Kidney epithelial cell (primary cell): Measurements from ENCODE around the gene ATXN7L3. TPM values are rescaled to one million over a fixed set of nuclear protein-coding genes. Genes with fewer than 3 reads are reported as not detected.

ENCODE experiments used
- DNase-seq: peaks from one replicate; pipeline ENCODE4 v3.0.0-alpha.2; 2010; ENCODE audit warnings: low read depth
- H3K27me3 ChIP-seq: 2 replicates; pipeline ENCODE4 v1.6.0; 2011; ENCODE audit warnings: low read length; ENCODE audit not compliant: control insufficient read depth, insufficient read depth
- H3K36me3 ChIP-seq: 2 replicates; pipeline ENCODE4 v1.5.1; 2011; ENCODE audit warnings: low read length; ENCODE audit not compliant: control insufficient read depth, insufficient read depth
- H3K4me3 ChIP-seq: 2 replicates; pipeline ENCODE4 v1.5.1; 2011; ENCODE audit warnings: low read depth, mild to moderate bottlenecking, control low read depth, low read length
- CTCF ChIP-seq: IDR thresholded peaks from 2 replicates; pipeline ENCODE4 v1.5.1; 2011; ENCODE audit warnings: mild to moderate bottlenecking, moderate library complexity, low read length, control low read depth, inconsistent platforms; ENCODE audit not compliant: insufficient read depth, poor library complexity, severe bottlenecking
- total RNA-seq: library from RNA; depleted of rRNA; stranded (reverse); fragments of >200 nt; gene quantifications from 2 replicates; pipeline ENCODE4 v1.2.3, GENCODE V29; 2015

The ATXN7L3 gene
- total RNA-seq, 1 donor from 2014 or later: 50.8 TPM

- Histone ChIP-seq H3K36me3 (peaks cover 11% of the 10 kb centered on the region), H3K4me3 (no peak overlapping the region), H3K27me3 (no peaks in the 10 kb centered on the region)
- no peak for DNase-seq
- no peak for TF ChIP-seq CTCF
Measured at GRCh38 chr17:44192750-44193149, 6.9 kb downstream of the ATXN7L3 start.

DNA sequence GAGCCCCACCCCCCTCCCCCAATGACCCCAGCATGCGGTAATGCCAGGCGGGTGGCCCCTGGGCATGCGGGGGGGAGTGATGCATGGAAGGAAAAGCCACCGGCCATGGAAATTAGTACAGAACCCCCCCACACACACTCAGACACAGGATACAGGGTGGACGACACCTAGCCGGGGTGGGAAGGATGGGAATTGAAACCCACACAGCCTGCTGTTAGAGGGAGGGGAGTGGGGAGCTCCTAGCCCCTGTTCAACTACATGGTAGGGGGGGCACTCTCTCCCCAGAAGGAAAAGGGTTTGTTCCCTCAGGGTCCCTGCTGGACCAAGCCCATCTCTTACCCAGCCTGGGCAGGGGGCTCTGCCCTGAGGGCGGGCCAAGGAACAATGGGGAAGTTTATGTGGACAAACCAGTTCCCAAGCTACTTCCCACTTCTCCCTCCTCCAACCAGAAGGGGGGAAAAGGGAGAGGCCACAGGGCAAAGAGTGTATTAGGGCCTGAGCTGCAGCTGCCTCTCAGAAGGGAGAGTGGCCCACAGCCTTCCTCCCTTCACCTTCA, 7.7 kb downstream of the ATXN7L3 start:
- DNase-seq: no peak
- Histone ChIP-seq H3K36me3 (peaks cover 10% of the 10 kb centered on the region), H3K27me3 (no peaks in the 10 kb centered on the region), H3K4me3 (no peak overlapping the region)
- TF ChIP-seq CTCF: no peak

- no peak for DNase-seq
- no peaks in the 10 kb centered on the region for H3K27me3 ChIP-seq
- H3K36me3 ChIP-seq: peaks cover 10% of the 10 kb centered on the region
- no peak for TF ChIP-seq CTCF
- H3K4me3 ChIP-seq: no peak overlapping the region
Measured at GRCh38 chr17:44191369-44191768, 8.3 kb downstream of the ATXN7L3 start.

- Histone ChIP-seq H3K36me3 (peaks cover 10% of the 10 kb centered on the region), H3K27me3 (no peaks in the 10 kb centered on the region), H3K4me3 (no peak overlapping the region)
- TF ChIP-seq CTCF: no peak
- DNase-seq: no peak
Measured at GRCh38 chr17:44190481-44190880, 9.2 kb downstream of the ATXN7L3 start.

DNA sequence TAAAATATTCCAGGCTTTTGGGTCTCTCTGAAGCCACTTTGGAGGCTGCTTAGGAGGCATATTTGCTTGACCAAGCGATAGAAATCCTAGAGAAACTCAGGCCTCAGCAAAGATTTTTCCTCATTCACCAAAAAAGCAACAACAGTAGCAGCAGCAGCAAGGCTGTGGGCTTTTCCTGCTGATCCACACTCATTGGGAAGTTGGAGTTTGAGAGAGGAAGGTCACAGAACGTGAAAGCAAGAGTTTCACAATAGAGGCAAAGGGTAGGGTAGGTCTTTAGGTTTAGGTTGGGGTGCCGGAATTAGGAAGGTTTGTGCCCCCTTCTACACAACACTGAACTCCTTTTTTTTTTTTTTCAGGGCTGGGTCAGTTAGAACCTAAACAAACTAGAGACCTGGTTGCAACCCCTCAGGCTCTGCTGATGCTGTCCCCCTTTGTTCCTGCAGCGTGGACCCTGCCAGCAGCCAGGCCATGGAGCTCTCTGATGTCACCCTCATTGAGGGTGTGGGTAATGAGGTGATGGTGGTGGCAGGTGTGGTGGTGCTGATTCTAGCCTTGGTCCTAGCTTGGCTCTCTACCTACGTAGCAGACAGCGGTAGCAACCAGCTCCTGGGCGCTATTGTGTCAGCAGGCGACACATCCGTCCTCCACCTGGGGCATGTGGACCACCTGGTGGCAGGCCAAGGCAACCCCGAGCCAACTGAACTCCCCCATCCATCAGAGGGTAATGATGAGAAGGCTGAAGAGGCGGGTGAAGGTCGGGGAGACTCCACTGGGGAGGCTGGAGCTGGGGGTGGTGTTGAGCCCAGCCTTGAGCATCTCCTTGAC, 10.9 kb downstream of the ATXN7L3 start:
- TF ChIP-seq CTCF: no peak
- Histone ChIP-seq H3K4me3 (no peak overlapping the region), H3K27me3 (no peaks in the 10 kb centered on the region), H3K36me3 (peaks cover 2% of the 10 kb centered on the region)
- DNase-seq: no peak
